ENCODE results near the gene LYZL2.
"Not testable (repeated sequence)": the region's sequence is repeated elsewhere in the genome, so short reads cannot be mapped to it uniquely, and the experiment has no call there.

The LYZL2 gene

GRCh38 chr10:30619966-30620365 is 9.6 kb downstream of the LYZL2 start:
- no peak overlapping the region for H2AFZ ChIP-seq (ENCODE audit: insufficient read depth, low read length, poor library complexity)
- H3K9me3 ChIP-seq (ENCODE audit: insufficient read depth, low read depth, low read length): no peaks in the 10 kb centered on the region
- H3K27me3 ChIP-seq (ENCODE audit: insufficient read depth, low read length): no peaks in the 10 kb centered on the region
- H3K4me1 ChIP-seq (ENCODE audit: control insufficient read depth in 1 of 2, insufficient read depth in 2 of 2, low read length in 2 of 2): no peaks in the 10 kb centered on the region
- no peak overlapping the region for H3K4me3 ChIP-seq (ENCODE audit: low read depth, low read length)
- no peak overlapping the region for H2BK12ac ChIP-seq (ENCODE audit: low read length)
- H3K14ac ChIP-seq (ENCODE audit: low read length): no peak overlapping the region
- no peak overlapping the region for H4K8ac ChIP-seq (ENCODE audit: low read depth, low read length)
- H3K4ac ChIP-seq (ENCODE audit: low read depth, low read length): no peak overlapping the region
- H3K9ac ChIP-seq (ENCODE audit: low read length): no peak overlapping the region
- H3K27ac ChIP-seq (ENCODE audit: low read depth, low read length): no peak overlapping the region
- no peak overlapping the region for H2BK120ac ChIP-seq (ENCODE audit: insufficient read depth, low read length, poor library complexity)
- no peak overlapping the region for H2AK5ac ChIP-seq (ENCODE audit: low read length)
- H4K12ac ChIP-seq (ENCODE audit: low read depth, low read length): no peak overlapping the region
- WGBS (ENCODE audit: extremely low coverage, insufficient coverage, insufficient read length): no CpG with 5 or more reads among the region's 5 CpGs
- H3K4me2 ChIP-seq (ENCODE audit: low read length): no peak overlapping the region
- H4K91ac ChIP-seq (ENCODE audit: low read depth, low read length): no peak overlapping the region
- no peak overlapping the region for H3K23ac ChIP-seq (ENCODE audit: low read length)
- no peaks in the 10 kb centered on the region for H3K79me2 ChIP-seq (ENCODE audit: control insufficient read depth, insufficient read depth, low read length, poor library complexity)
- H3K36me3 ChIP-seq (ENCODE audit: control insufficient read depth in 1 of 2, insufficient read depth in 2 of 2, low read length in 2 of 2): no peaks in the 10 kb centered on the region
- H3K18ac ChIP-seq (ENCODE audit: low read length): no peak overlapping the region
- H2BK5ac ChIP-seq (ENCODE audit: low read depth, low read length, poor library complexity): no peak overlapping the region
- no peaks in the 10 kb centered on the region for H3K79me1 ChIP-seq (ENCODE audit: low read length)
- no peak for DNase-seq

GRCh38 chr10:30617070-30617469 is 12.5 kb downstream of the LYZL2 start:
- H3K9ac ChIP-seq (ENCODE audit: low read length): no peak overlapping the region
- no peaks in the 10 kb centered on the region for H3K9me3 ChIP-seq (ENCODE audit: insufficient read depth, low read depth, low read length)
- H3K27ac ChIP-seq (ENCODE audit: low read depth, low read length): no peak overlapping the region
- H2AK5ac ChIP-seq (ENCODE audit: low read length): no peak overlapping the region
- H2AFZ ChIP-seq (ENCODE audit: insufficient read depth, low read length, poor library complexity): no peak overlapping the region
- H3K14ac ChIP-seq (ENCODE audit: low read length): no peak overlapping the region
- H4K12ac ChIP-seq (ENCODE audit: low read depth, low read length): no peak overlapping the region
- no peak overlapping the region for H3K23ac ChIP-seq (ENCODE audit: low read length)
- H3K4me3 ChIP-seq (ENCODE audit: low read depth, low read length): no peak overlapping the region
- no peaks in the 10 kb centered on the region for H3K27me3 ChIP-seq (ENCODE audit: insufficient read depth, low read length)
- no CpG with 5 or more reads among the region's 7 CpGs for WGBS (ENCODE audit: extremely low coverage, insufficient coverage, insufficient read length)
- DNase-seq: peak in 1 of 2 donors; percentile 21
- H2BK120ac ChIP-seq (ENCODE audit: insufficient read depth, low read length, poor library complexity): no peak overlapping the region
- H2BK12ac ChIP-seq (ENCODE audit: low read length): peak overlapping the region; percentile 72
- H3K4me1 ChIP-seq (ENCODE audit: control insufficient read depth in 1 of 2, insufficient read depth in 2 of 2, low read length in 2 of 2): peaks cover 1 to 5% of the 10 kb centered on the region in 2 experiments
- no peak overlapping the region for H3K18ac ChIP-seq (ENCODE audit: low read length)
- H3K4ac ChIP-seq (ENCODE audit: low read depth, low read length): no peak overlapping the region
- H3K36me3 ChIP-seq (ENCODE audit: control insufficient read depth in 1 of 2, insufficient read depth in 2 of 2, low read length in 2 of 2): no peaks in the 10 kb centered on the region
- no peak overlapping the region for H2BK5ac ChIP-seq (ENCODE audit: low read depth, low read length, poor library complexity)
- no peak overlapping the region for H3K4me2 ChIP-seq (ENCODE audit: low read length)
- peaks cover 2% of the 10 kb centered on the region for H3K79me1 ChIP-seq (ENCODE audit: low read length)
- no peaks in the 10 kb centered on the region for H3K79me2 ChIP-seq (ENCODE audit: control insufficient read depth, insufficient read depth, low read length, poor library complexity)
- H4K8ac ChIP-seq (ENCODE audit: low read depth, low read length): no peak overlapping the region
- H4K91ac ChIP-seq (ENCODE audit: low read depth, low read length): no peak overlapping the region

GRCh38 chr10:30611041-30611440 is 18.5 kb downstream of the LYZL2 start:
- H3K4ac ChIP-seq (ENCODE audit: low read depth, low read length); H4K8ac ChIP-seq (ENCODE audit: low read depth, low read length); H3K27ac ChIP-seq (ENCODE audit: low read depth, low read length); H2BK12ac ChIP-seq (ENCODE audit: low read length); H2AFZ ChIP-seq (ENCODE audit: insufficient read depth, low read length, poor library complexity); H3K4me1 ChIP-seq (ENCODE audit: control insufficient read depth in 1 of 2, insufficient read depth in 2 of 2, low read length in 2 of 2); H3K9me3 ChIP-seq (ENCODE audit: insufficient read depth, low read depth, low read length); H2BK120ac ChIP-seq (ENCODE audit: insufficient read depth, low read length, poor library complexity); H3K36me3 ChIP-seq (ENCODE audit: control insufficient read depth in 1 of 2, insufficient read depth in 2 of 2, low read length in 2 of 2); H3K9ac ChIP-seq (ENCODE audit: low read length); H3K27me3 ChIP-seq (ENCODE audit: insufficient read depth, low read length); H2BK5ac ChIP-seq (ENCODE audit: low read depth, low read length, poor library complexity); H3K79me1 ChIP-seq (ENCODE audit: low read length); H3K4me3 ChIP-seq (ENCODE audit: low read depth, low read length); H3K79me2 ChIP-seq (ENCODE audit: control insufficient read depth, insufficient read depth, low read length, poor library complexity); H4K91ac ChIP-seq (ENCODE audit: low read depth, low read length); H3K23ac ChIP-seq (ENCODE audit: low read length); H3K18ac ChIP-seq (ENCODE audit: low read length); DNase-seq; H4K12ac ChIP-seq (ENCODE audit: low read depth, low read length); H2AK5ac ChIP-seq (ENCODE audit: low read length); H3K4me2 ChIP-seq (ENCODE audit: low read length); H3K14ac ChIP-seq (ENCODE audit: low read length): not testable (repeated sequence)
- no CpG with 5 or more reads among the region's 8 CpGs for WGBS (ENCODE audit: extremely low coverage, insufficient coverage, insufficient read length)

GRCh38 chr10:30607814-30608213 is 21.7 kb downstream of the LYZL2 start:
- H3K18ac ChIP-seq (ENCODE audit: low read length): no peak overlapping the region
- H2AK5ac ChIP-seq (ENCODE audit: low read length): no peak overlapping the region
- peaks cover 3% of the 10 kb centered on the region for H3K79me1 ChIP-seq (ENCODE audit: low read length)
- no peak overlapping the region for H2BK12ac ChIP-seq (ENCODE audit: low read length)
- no peaks in the 10 kb centered on the region for H3K27me3 ChIP-seq (ENCODE audit: insufficient read depth, low read length)
- H3K79me2 ChIP-seq (ENCODE audit: control insufficient read depth, insufficient read depth, low read length, poor library complexity): no peaks in the 10 kb centered on the region
- H4K8ac ChIP-seq (ENCODE audit: low read depth, low read length): no peak overlapping the region
- no peak overlapping the region for H4K91ac ChIP-seq (ENCODE audit: low read depth, low read length)
- H3K23ac ChIP-seq (ENCODE audit: low read length): no peak overlapping the region
- no peak overlapping the region for H3K27ac ChIP-seq (ENCODE audit: low read depth, low read length)
- H3K4me1 ChIP-seq (ENCODE audit: control insufficient read depth in 1 of 2, insufficient read depth in 2 of 2, low read length in 2 of 2): peaks cover 4 to 6% of the 10 kb centered on the region in 2 experiments
- H2BK120ac ChIP-seq (ENCODE audit: insufficient read depth, low read length, poor library complexity): no peak overlapping the region
- no peak overlapping the region for H3K4ac ChIP-seq (ENCODE audit: low read depth, low read length)
- no peak overlapping the region for H2AFZ ChIP-seq (ENCODE audit: insufficient read depth, low read length, poor library complexity)
- WGBS (ENCODE audit: extremely low coverage, insufficient coverage, insufficient read length): no CpG with 5 or more reads among the region's 6 CpGs
- no peak overlapping the region for H3K4me3 ChIP-seq (ENCODE audit: low read depth, low read length)
- no peaks in the 10 kb centered on the region for H3K36me3 ChIP-seq (ENCODE audit: control insufficient read depth in 1 of 2, insufficient read depth in 2 of 2, low read length in 2 of 2)
- no peak overlapping the region for H3K9ac ChIP-seq (ENCODE audit: low read length)
- H2BK5ac ChIP-seq (ENCODE audit: low read depth, low read length, poor library complexity): no peak overlapping the region
- no peak overlapping the region for H3K4me2 ChIP-seq (ENCODE audit: low read length)
- H3K14ac ChIP-seq (ENCODE audit: low read length): no peak overlapping the region
- H4K12ac ChIP-seq (ENCODE audit: low read depth, low read length): no peak overlapping the region
- H3K9me3 ChIP-seq (ENCODE audit: insufficient read depth, low read depth, low read length): no peaks in the 10 kb centered on the region
- DNase-seq: no peak
